Measurements from ENCODE around the gene SIRPG.

Gene SIRPG

DNA sequence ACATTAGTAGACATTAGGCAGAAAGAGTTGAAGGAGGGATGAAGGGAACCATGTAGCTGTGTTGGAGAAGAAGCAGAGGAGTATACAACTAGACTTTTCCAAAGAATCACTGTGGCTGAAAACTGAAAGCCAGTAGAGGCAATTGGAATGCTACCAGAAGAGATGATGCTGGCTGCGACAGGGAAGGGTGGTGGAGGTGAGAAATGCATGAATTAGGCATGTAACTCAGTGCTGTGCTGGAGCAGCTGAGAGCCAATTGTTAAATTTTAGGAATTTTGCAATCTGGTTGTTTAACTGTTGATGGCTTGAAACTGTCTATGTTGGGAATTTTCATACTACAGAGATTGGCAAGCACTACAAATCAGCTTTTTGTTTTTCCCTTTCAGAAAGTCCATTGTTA lies 35.8 kb upstream of the SIRPG start:
- Histone ChIP-seq H3K36me3 (ENCODE audit: control insufficient read depth in 2 of 2, insufficient read depth in 1 of 2, low read length in 2 of 2) (no peaks in the 10 kb centered on the region), H3K4me3 (ENCODE audit: low read depth, low read length) (no peak overlapping the region), H3K4me1 (ENCODE audit: control insufficient read depth, insufficient read depth, low read length) (no peaks in the 10 kb centered on the region), H3K27ac (ENCODE audit: extremely low read depth, low read depth, low read length) (no peak overlapping the region), H3K9me3 (ENCODE audit: control insufficient read depth, insufficient read depth, low read depth, low read length) (no peaks in the 10 kb centered on the region)
- ChIA-PET CTCF (no interaction called here), POLR2A (no interaction called here)
- no peak for TF ChIP-seq ZNF133 (tag by site-specific recombination; IDR thresholded peaks at IDR 0.05)
- TF ChIP-seq, protein P1, sequence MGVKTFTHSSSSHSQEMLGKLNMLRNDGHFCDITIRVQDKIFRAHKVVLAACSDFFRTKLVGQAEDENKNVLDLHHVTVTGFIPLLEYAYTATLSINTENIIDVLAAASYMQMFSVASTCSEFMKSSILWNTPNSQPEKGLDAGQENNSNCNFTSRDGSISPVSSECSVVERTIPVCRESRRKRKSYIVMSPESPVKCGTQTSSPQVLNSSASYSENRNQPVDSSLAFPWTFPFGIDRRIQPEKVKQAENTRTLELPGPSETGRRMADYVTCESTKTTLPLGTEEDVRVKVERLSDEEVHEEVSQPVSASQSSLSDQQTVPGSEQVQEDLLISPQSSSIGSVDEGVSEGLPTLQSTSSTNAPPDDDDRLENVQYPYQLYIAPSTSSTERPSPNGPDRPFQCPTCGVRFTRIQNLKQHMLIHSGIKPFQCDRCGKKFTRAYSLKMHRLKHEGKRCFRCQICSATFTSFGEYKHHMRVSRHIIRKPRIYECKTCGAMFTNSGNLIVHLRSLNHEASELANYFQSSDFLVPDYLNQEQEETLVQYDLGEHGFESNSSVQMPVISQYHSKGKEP (tag by site-specific recombination; IDR thresholded peaks at IDR 0.05): no peak
- TF ChIP-seq ZNF660 (tag by site-specific recombination; IDR thresholded peaks at IDR 0.05): no peak
- no peak for TF ChIP-seq ZNF354C (tag by site-specific recombination; IDR thresholded peaks at IDR 0.05; ENCODE audit: borderline replicate concordance, low read depth)
- no peak for TF ChIP-seq ZNF274 (IDR thresholded peaks at IDR 0.05; ENCODE audit: low read length)
- TF ChIP-seq ZNF274 (tag by site-specific recombination; IDR thresholded peaks at IDR 0.05; ENCODE audit: borderline replicate concordance): no peak
- TF ChIP-seq ZFP37 (tag by site-specific recombination; IDR thresholded peaks at IDR 0.05): no peak
- no peak for TF ChIP-seq SP7 (tag by site-specific recombination; IDR thresholded peaks at IDR 0.05)
- TF ChIP-seq ZNF544 (tag by site-specific recombination; IDR thresholded peaks at IDR 0.05): no peak
- no peak for TF ChIP-seq ZNF324 (tag by site-specific recombination; IDR thresholded peaks at IDR 0.05)
- no peak for TF ChIP-seq ZNF585B (tag by site-specific recombination; IDR thresholded peaks at IDR 0.05)
- TF ChIP-seq, protein P2, sequence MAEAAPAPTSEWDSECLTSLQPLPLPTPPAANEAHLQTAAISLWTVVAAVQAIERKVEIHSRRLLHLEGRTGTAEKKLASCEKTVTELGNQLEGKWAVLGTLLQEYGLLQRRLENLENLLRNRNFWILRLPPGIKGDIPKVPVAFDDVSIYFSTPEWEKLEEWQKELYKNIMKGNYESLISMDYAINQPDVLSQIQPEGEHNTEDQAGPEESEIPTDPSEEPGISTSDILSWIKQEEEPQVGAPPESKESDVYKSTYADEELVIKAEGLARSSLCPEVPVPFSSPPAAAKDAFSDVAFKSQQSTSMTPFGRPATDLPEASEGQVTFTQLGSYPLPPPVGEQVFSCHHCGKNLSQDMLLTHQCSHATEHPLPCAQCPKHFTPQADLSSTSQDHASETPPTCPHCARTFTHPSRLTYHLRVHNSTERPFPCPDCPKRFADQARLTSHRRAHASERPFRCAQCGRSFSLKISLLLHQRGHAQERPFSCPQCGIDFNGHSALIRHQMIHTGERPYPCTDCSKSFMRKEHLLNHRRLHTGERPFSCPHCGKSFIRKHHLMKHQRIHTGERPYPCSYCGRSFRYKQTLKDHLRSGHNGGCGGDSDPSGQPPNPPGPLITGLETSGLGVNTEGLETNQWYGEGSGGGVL (tag by site-specific recombination; IDR thresholded peaks at IDR 0.05): no peak
- no peak for TF ChIP-seq ZSCAN23 (tag by site-specific recombination; IDR thresholded peaks at IDR 0.05)
- TF ChIP-seq BCL11B (tag by site-specific recombination; IDR thresholded peaks at IDR 0.05; ENCODE audit: low read depth): no peak
- no peak for TF ChIP-seq ZNF24 (tag by site-specific recombination; IDR thresholded peaks at IDR 0.05)
- TF ChIP-seq ZNF48 (tag by site-specific recombination; IDR thresholded peaks at IDR 0.05): no peak
- no peak for TF ChIP-seq ZNF404 (tag by site-specific recombination; IDR thresholded peaks at IDR 0.05)
- no peak for TF ChIP-seq MZF1 (tag by site-specific recombination; IDR thresholded peaks at IDR 0.05; ENCODE audit: borderline replicate concordance)
- TF ChIP-seq ZNF768 (tag by site-specific recombination; IDR thresholded peaks at IDR 0.05): no peak

DNA sequence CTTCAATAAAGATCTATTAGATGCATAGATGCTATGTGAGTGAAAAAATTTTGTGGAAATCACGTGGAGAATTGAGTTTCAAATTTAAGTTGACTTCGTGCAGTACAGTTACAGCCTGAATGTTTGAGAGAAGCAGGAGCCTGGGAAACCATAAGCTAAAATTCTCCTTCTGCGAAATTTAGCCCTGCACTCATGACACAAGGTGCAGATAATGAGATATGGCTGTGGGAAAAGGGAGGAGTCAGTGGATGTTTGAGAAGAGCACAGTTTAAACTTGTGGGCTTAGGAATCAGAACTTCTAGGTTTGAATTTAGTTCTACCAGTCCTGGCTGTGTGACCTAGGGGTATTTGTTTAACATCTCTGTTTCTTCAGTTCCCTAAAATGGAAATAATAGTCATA lies 32.1 kb upstream of the SIRPG start:
- Histone ChIP-seq H3K4me1 (ENCODE audit: control insufficient read depth, insufficient read depth, low read length) (no peaks in the 10 kb centered on the region), H3K27ac (ENCODE audit: extremely low read depth, low read depth, low read length) (no peak overlapping the region), H3K4me3 (ENCODE audit: low read depth, low read length) (no peak overlapping the region), H3K36me3 (ENCODE audit: control insufficient read depth in 2 of 2, insufficient read depth in 1 of 2, low read length in 2 of 2) (no peaks in the 10 kb centered on the region), H3K9me3 (ENCODE audit: control insufficient read depth, insufficient read depth, low read depth, low read length) (no peaks in the 10 kb centered on the region)
- ChIA-PET POLR2A (no interaction called here), CTCF (no interaction called here)
- TF ChIP-seq, protein P3, sequence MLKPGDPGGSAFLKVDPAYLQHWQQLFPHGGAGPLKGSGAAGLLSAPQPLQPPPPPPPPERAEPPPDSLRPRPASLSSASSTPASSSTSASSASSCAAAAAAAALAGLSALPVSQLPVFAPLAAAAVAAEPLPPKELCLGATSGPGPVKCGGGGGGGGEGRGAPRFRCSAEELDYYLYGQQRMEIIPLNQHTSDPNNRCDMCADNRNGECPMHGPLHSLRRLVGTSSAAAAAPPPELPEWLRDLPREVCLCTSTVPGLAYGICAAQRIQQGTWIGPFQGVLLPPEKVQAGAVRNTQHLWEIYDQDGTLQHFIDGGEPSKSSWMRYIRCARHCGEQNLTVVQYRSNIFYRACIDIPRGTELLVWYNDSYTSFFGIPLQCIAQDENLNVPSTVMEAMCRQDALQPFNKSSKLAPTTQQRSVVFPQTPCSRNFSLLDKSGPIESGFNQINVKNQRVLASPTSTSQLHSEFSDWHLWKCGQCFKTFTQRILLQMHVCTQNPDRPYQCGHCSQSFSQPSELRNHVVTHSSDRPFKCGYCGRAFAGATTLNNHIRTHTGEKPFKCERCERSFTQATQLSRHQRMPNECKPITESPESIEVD (tag by site-specific recombination; IDR thresholded peaks at IDR 0.05): no peak
- no peak for TF ChIP-seq ZNF211 (tag by site-specific recombination; IDR thresholded peaks at IDR 0.05; ENCODE audit: low read depth)
- TF ChIP-seq SP3 (tag by site-specific recombination; IDR thresholded peaks at IDR 0.05): no peak
- TF ChIP-seq, protein P4, sequence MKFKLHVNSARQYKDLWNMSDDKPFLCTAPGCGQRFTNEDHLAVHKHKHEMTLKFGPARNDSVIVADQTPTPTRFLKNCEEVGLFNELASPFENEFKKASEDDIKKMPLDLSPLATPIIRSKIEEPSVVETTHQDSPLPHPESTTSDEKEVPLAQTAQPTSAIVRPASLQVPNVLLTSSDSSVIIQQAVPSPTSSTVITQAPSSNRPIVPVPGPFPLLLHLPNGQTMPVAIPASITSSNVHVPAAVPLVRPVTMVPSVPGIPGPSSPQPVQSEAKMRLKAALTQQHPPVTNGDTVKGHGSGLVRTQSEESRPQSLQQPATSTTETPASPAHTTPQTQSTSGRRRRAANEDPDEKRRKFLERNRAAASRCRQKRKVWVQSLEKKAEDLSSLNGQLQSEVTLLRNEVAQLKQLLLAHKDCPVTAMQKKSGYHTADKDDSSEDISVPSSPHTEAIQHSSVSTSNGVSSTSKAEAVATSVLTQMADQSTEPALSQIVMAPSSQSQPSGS (tag by site-specific recombination; IDR thresholded peaks at IDR 0.05; ENCODE audit: low read depth): no peak
- TF ChIP-seq, protein P5, sequence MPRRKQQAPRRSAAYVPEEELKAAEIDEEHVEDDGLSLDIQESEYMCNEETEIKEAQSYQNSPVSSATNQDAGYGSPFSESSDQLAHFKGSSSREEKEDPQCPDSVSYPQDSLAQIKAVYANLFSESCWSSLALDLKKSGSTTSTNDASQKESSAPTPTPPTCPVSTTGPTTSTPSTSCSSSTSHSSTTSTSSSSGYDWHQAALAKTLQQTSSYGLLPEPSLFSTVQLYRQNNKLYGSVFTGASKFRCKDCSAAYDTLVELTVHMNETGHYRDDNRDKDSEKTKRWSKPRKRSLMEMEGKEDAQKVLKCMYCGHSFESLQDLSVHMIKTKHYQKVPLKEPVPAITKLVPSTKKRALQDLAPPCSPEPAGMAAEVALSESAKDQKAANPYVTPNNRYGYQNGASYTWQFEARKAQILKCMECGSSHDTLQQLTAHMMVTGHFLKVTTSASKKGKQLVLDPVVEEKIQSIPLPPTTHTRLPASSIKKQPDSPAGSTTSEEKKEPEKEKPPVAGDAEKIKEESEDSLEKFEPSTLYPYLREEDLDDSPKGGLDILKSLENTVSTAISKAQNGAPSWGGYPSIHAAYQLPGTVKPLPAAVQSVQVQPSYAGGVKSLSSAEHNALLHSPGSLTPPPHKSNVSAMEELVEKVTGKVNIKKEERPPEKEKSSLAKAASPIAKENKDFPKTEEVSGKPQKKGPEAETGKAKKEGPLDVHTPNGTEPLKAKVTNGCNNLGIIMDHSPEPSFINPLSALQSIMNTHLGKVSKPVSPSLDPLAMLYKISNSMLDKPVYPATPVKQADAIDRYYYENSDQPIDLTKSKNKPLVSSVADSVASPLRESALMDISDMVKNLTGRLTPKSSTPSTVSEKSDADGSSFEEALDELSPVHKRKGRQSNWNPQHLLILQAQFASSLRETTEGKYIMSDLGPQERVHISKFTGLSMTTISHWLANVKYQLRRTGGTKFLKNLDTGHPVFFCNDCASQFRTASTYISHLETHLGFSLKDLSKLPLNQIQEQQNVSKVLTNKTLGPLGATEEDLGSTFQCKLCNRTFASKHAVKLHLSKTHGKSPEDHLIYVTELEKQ (tag by site-specific recombination; IDR thresholded peaks at IDR 0.05; ENCODE audit: borderline replicate concordance): no peak
- no peak for TF ChIP-seq ZNF776 (tag by site-specific recombination; IDR thresholded peaks at IDR 0.05; ENCODE audit: borderline replicate concordance)
- TF ChIP-seq ZNF830 (tag by site-specific recombination; IDR thresholded peaks at IDR 0.05; ENCODE audit: low read depth): no peak
- TF ChIP-seq ZNF747 (tag by site-specific recombination; IDR thresholded peaks at IDR 0.05): no peak
- no peak for TF ChIP-seq ZNF600 (tag by site-specific recombination; IDR thresholded peaks at IDR 0.05)
